Neural cell (in vitro differentiated cells): Measurements from ENCODE around the gene IQSEC2. TPM values are rescaled to one million over a fixed set of nuclear protein-coding genes. Genes with fewer than 3 reads are reported as not detected.

Experiments used
- H2AFZ ChIP-seq: fragments of 200-600, 300-800 bp; sonication (generic), shearing (Covaris generic); 2 replicates; pipeline ENCODE4 v1.6.0; 2014; ENCODE audit warnings: low read depth, mild to moderate bottlenecking, antibody characterized with exemption, low read length, moderate library complexity
- H3F3A ChIP-seq: fragments of 200-600 bp; shearing (Covaris generic); 2 replicates; pipeline ENCODE4 v1.6.1; 2016; ENCODE audit warnings: mild to moderate bottlenecking, moderate library complexity, mixed read lengths, antibody characterized with exemption, low read length; ENCODE audit not compliant: insufficient read depth, poor library complexity, severe bottlenecking
- H3K27ac ChIP-seq: fragments of 200-600, 300-800 bp; sonication (generic), shearing (Covaris generic); 2 replicates; pipeline ENCODE4 v1.5.1; 2014; ENCODE audit warnings: mild to moderate bottlenecking, low read length, moderate library complexity
- H3K27me3 ChIP-seq: fragments of 300-800, 200-600 bp; sonication (generic), shearing (Covaris generic); 2 replicates; pipeline ENCODE4 v1.6.0; 2014; ENCODE audit warnings: mild to moderate bottlenecking, low read depth, low read length, moderate library complexity; ENCODE audit not compliant: insufficient read depth
- H3K36me3 ChIP-seq: fragments of 300-800, 200-600 bp; sonication (generic), shearing (Covaris generic); 2 replicates; pipeline ENCODE4 v1.5.1; 2014; ENCODE audit warnings: mild to moderate bottlenecking, antibody characterized with exemption, low read length, moderate library complexity; ENCODE audit not compliant: insufficient read depth
- H3K4me2 ChIP-seq: fragments of 300-800, 200-600 bp; sonication (generic), shearing (Covaris generic); 2 replicates; pipeline ENCODE4 v1.6.0; 2014; ENCODE audit warnings: mild to moderate bottlenecking, low read length
- H3K4me3 ChIP-seq: fragments of 300-800, 200-600 bp; sonication (generic), shearing (Covaris generic); 2 replicates; pipeline ENCODE4 v1.5.1; 2014; ENCODE audit warnings: mild to moderate bottlenecking, low read length, moderate library complexity
- H3K79me2 ChIP-seq: fragments of 200-600 bp; shearing (Covaris generic); replicated peaks from 2 replicates; pipeline ENCODE4 v1.6.0; 2014; ENCODE audit warnings: mild to moderate bottlenecking, low read length, moderate library complexity; ENCODE audit not compliant: insufficient read depth
- H3K9ac ChIP-seq: fragments of 300-800, 200-600 bp; sonication (generic), shearing (Covaris generic); 2 replicates; pipeline ENCODE4 v1.6.1; 2016; ENCODE audit warnings: mild to moderate bottlenecking, low read length, mixed read lengths
- H3K9me2 ChIP-seq: fragments of 200-600 bp; shearing (Covaris generic); 2 replicates; pipeline ENCODE4 v1.6.1; 2016; ENCODE audit warnings: mild to moderate bottlenecking, low read length, mixed read lengths; ENCODE audit not compliant: insufficient read depth
- H3K9me3 ChIP-seq: fragments of 200-600, 300-800 bp; sonication (generic), shearing (Covaris generic); 2 replicates; pipeline ENCODE4 v1.6.1; 2016; ENCODE audit warnings: mild to moderate bottlenecking, mixed run types, low read length, moderate library complexity, mixed read lengths
- H4K20me1 ChIP-seq: fragments of 200-600 bp; shearing (Covaris generic); 2 replicates; pipeline ENCODE4 v1.6.1; 2016; ENCODE audit warnings: mild to moderate bottlenecking, mixed run types; ENCODE audit not compliant: insufficient read depth
- CTCF ChIP-seq: fragments of 450-650 bp; IDR thresholded peaks from 2 replicates; pipeline ENCODE4 v1.5.1; 2014; ENCODE audit warnings: antibody characterized with exemption, mild to moderate bottlenecking, moderate library complexity; ENCODE audit not compliant: poor library complexity, severe bottlenecking
- EP300 ChIP-seq: fragments of 450-650 bp; conservative IDR thresholded peaks from 2 replicates; pipeline ENCODE4 v1.6.1; 2014; ENCODE audit warnings: antibody characterized with exemption, mild to moderate bottlenecking, moderate library complexity; ENCODE audit not compliant: poor library complexity, severe bottlenecking
- EZH2 ChIP-seq: fragments of 200-600, 300-800 bp; shearing (Covaris generic), sonication (generic); IDR thresholded peaks from 2 replicates; pipeline ENCODE4 v1.6.1; 2014; ENCODE audit warnings: antibody characterized with exemption, low read length, borderline replicate concordance, mild to moderate bottlenecking; ENCODE audit not compliant: insufficient read depth, poor library complexity, severe bottlenecking
- MXI1 ChIP-seq: fragments of 450-650 bp; conservative IDR thresholded peaks from 2 replicates; pipeline ENCODE4 v1.6.1; 2014; ENCODE audit warnings: antibody characterized with exemption, mild to moderate bottlenecking; ENCODE audit not compliant: poor library complexity, severe bottlenecking
- POLR2AphosphoS5 ChIP-seq: IDR thresholded peaks from 2 replicates; pipeline ENCODE4 v1.6.1; 2012
- RAD21 ChIP-seq: fragments of 450-650 bp; conservative IDR thresholded peaks from 2 replicates; pipeline ENCODE4 v1.6.1; 2014; ENCODE audit warnings: antibody characterized with exemption, mild to moderate bottlenecking, moderate library complexity
- REST ChIP-seq: IDR thresholded peaks from 2 replicates; pipeline ENCODE4 v1.6.1; 2012; ENCODE audit warnings: borderline replicate concordance
- SMC3 ChIP-seq: fragments of 450-650 bp; conservative IDR thresholded peaks from 2 replicates; pipeline ENCODE4 v1.6.1; 2014; ENCODE audit warnings: antibody characterized with exemption, mild to moderate bottlenecking, moderate library complexity; ENCODE audit not compliant: poor library complexity
- TAF1 ChIP-seq: IDR thresholded peaks from 2 replicates; pipeline ENCODE4 v1.6.1; 2012; ENCODE audit warnings: low read depth
- polyA plus RNA-seq: library from polyadenylated mRNA; depleted of rRNA; stranded (reverse); fragments of >200 nt; gene quantifications from 2 replicates; pipeline ENCODE4 v1.2.3, GENCODE V29; 2014

The IQSEC2 gene
- polyA plus RNA-seq, 1 donor from 2014 or later = 2.4 TPM

DNA sequence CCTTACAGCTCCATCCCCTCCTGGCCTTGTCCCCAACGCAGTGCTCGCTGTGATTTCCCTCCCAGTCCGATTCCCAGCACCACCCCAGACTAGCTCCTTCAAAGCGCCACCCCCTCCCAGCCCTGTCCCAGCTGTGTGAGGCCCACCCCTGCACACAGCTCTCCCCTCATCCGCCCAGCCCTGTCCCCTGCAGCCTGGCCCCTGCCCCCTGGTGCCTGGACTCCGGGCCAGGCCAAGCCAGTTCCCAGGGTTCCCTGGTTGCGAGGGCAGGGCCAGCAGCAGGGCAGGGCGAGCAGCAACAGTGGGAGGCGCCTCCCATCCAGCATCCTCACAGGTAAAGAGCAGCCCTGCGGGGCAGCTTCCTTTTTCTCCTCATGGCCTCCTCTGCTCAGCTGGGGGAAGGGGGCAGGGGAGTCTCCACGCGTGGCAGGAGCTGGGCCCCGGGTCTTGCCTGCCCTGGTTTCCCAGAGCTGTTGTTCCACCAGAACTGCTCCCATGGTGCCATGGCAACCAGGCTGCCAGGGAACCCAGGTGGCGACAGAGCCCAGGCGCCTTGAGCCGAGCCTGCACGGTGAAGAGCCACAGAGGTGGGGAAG, 24.8 kb downstream of the IQSEC2 start:
- Histone ChIP-seq H3K79me2 (no peaks in the 10 kb centered on the region), H3K9ac (no peak overlapping the region), H2AFZ (no peak overlapping the region), H3F3A (no peaks in the 10 kb centered on the region), H3K9me2 (no peaks in the 10 kb centered on the region), H3K27me3 (no peaks in the 10 kb centered on the region), H3K4me3 (no peak overlapping the region), H3K4me2 (no peak overlapping the region), H3K36me3 (no peaks in the 10 kb centered on the region), H3K9me3 (no peaks in the 10 kb centered on the region), H4K20me1 (no peaks in the 10 kb centered on the region), H3K27ac (no peak overlapping the region)
- TF ChIP-seq EP300 = no peak
- TF ChIP-seq RAD21 = no peak
- TF ChIP-seq CTCF = no peak
- no peak for TF ChIP-seq REST
- no peak for TF ChIP-seq TAF1
- no peak for TF ChIP-seq POLR2AphosphoS5
- no peak for TF ChIP-seq SMC3
- TF ChIP-seq MXI1 = no peak
- TF ChIP-seq EZH2 = no peak

GRCh38 chrX:53255738-53256191, 25.6 kb downstream of the IQSEC2 start:
- no peaks in the 10 kb centered on the region for H3K36me3 ChIP-seq
- H3K9me2 ChIP-seq = no peaks in the 10 kb centered on the region
- TF ChIP-seq RAD21 (no peak), REST (no peak), POLR2AphosphoS5 (no peak), EP300 (no peak), EZH2 (no peak), SMC3 (no peak), CTCF (no peak), MXI1 (no peak), TAF1 (no peak)
- H3K9ac ChIP-seq = no peak overlapping the region
- no peaks in the 10 kb centered on the region for H3K79me2 ChIP-seq
- no peaks in the 10 kb centered on the region for H3K9me3 ChIP-seq
- H3K27ac ChIP-seq = no peak overlapping the region
- H3K4me3 ChIP-seq = no peak overlapping the region
- H2AFZ ChIP-seq = no peak overlapping the region
- no peaks in the 10 kb centered on the region for H4K20me1 ChIP-seq
- no peak overlapping the region for H3K4me2 ChIP-seq
- H3F3A ChIP-seq = no peaks in the 10 kb centered on the region
- H3K27me3 ChIP-seq = no peaks in the 10 kb centered on the region
